Endodermal cell (in vitro differentiated cells): Measurements from ENCODE around the gene KCNMB4. TPM values are rescaled to one million over a fixed set of nuclear protein-coding genes. Genes with fewer than 3 reads are reported as not detected.

ENCODE experiments used
- DNase-seq: peaks from one replicate; pipeline ENCODE4 v3.0.0-alpha.2; 2017
- H3K27ac ChIP-seq: 2 replicates; pipeline ENCODE4 v1.5.1; 2013; ENCODE audit warnings: mild to moderate bottlenecking, low read depth, low read length, moderate library complexity
- H3K27me3 ChIP-seq: 2 replicates; pipeline ENCODE4 v1.6.1; 2013; ENCODE audit warnings: mild to moderate bottlenecking, low read length, moderate library complexity; ENCODE audit not compliant: insufficient read depth, control insufficient read depth, poor library complexity, severe bottlenecking
- H3K36me3 ChIP-seq: 2 replicates; pipeline ENCODE4 v1.7.0; 2013; ENCODE audit warnings: mild to moderate bottlenecking, low read length, moderate library complexity; ENCODE audit not compliant: control insufficient read depth, insufficient read depth
- H3K4me1 ChIP-seq: one replicate; pipeline ENCODE4 v1.7.0; 2013; ENCODE audit warnings: low read length; ENCODE audit not compliant: control insufficient read depth, insufficient read depth
- H3K4me3 ChIP-seq: 2 replicates; pipeline ENCODE4 v1.5.1; 2013; ENCODE audit warnings: mild to moderate bottlenecking, low read length, moderate library complexity
- H3K9ac ChIP-seq: 2 replicates; pipeline ENCODE4 v1.6.1; 2013; ENCODE audit warnings: mild to moderate bottlenecking, low read length, moderate library complexity; ENCODE audit not compliant: poor library complexity, severe bottlenecking; ENCODE audit errors: extremely low read depth
- H3K9me3 ChIP-seq: 2 replicates; pipeline ENCODE4 v1.6.1; 2013; ENCODE audit warnings: mild to moderate bottlenecking, low read length, moderate library complexity; ENCODE audit not compliant: control insufficient read depth
- H3K27ac Mint-ChIP-seq: 2 replicates; pipeline ENCODE4 v1.8.0; 2020; ENCODE audit warnings: mixed read lengths
- H3K27me3 Mint-ChIP-seq: 2 replicates; pipeline ENCODE4 v1.8.0; 2021; ENCODE audit warnings: mild to moderate bottlenecking, mixed read lengths; ENCODE audit not compliant: insufficient read depth
- H3K36me3 Mint-ChIP-seq: 2 replicates; pipeline ENCODE4 v1.8.0; 2020; ENCODE audit warnings: low read depth, mixed read lengths
- H3K4me1 Mint-ChIP-seq: 2 replicates; pipeline ENCODE4 v1.8.0; 2020; ENCODE audit warnings: mixed read lengths
- H3K4me3 Mint-ChIP-seq: 2 replicates; pipeline ENCODE4 v1.8.0; 2020; ENCODE audit warnings: mild to moderate bottlenecking, moderate library complexity, mixed read lengths
- H3K9me3 Mint-ChIP-seq: 2 replicates; pipeline ENCODE4 v1.8.0; 2020; ENCODE audit warnings: mild to moderate bottlenecking, mixed read lengths
- WGBS, 2 experiments: methylation state at CpG; one replicate each; pipeline versions ENCODE4 v1.1.5 to v1.1.7; 2013; ENCODE audit warnings: missing lambda C conversion rate in 2 of 2, mixed read lengths in 1 of 2; ENCODE audit not compliant: insufficient coverage in 1 of 2, insufficient read length in 1 of 2; 5-methylcytosine and 5-hydroxymethylcytosine counted together
- long read RNA-seq, 4 experiments: library from polyadenylated mRNA in 2 of 4; library from RNA in 1 of 4; library from capped mRNA in 1 of 4; stranded (forward) in 3 of 4; unstranded in 1 of 4; transcript quantifications; one replicate each; pipeline ENCODE4 v2.0.0, GENCODE V29; 2020 to 2021; ENCODE audit warnings: inconsistent platforms in 1 of 4
- polyA plus RNA-seq, 2 experiments: library from polyadenylated mRNA; stranded (reverse); fragments of 50-300 nt; gene quantifications; one replicate each; pipeline ENCODE4 v1.2.3, GENCODE V29; 2013
- total RNA-seq, 2 donors: library from RNA; stranded (reverse); fragmentation: NEBNext Ultra II Directional in 1 of 2; extraction: Animal tissue kit (Norgen Biotek cat#: 25700) in 1 of 2; gene quantifications; 2 replicates in 1 of 2; 3 replicates in 1 of 2; pipeline ENCODE4 v1.2.1, GENCODE V29; 2021
- TF ChIP-seq, protein P1 (sequence below): fragments of 200-600 bp; sonication (generic); conservative IDR thresholded peaks from 2 replicates; pipeline ENCODE4 v1.5.0; 2021; ENCODE audit warnings: antibody characterized with exemption, mild to moderate bottlenecking

The KCNMB4 gene, protein sequence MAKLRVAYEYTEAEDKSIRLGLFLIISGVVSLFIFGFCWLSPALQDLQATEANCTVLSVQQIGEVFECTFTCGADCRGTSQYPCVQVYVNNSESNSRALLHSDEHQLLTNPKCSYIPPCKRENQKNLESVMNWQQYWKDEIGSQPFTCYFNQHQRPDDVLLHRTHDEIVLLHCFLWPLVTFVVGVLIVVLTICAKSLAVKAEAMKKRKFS
- 10 to 100 TPM; 11.9 to 13.1 TPM for total RNA-seq
- polyA plus RNA-seq (2013, experiment 1 of 2): 13.5 TPM
- 13.1 TPM for polyA plus RNA-seq (2013, experiment 2 of 2)
- long read RNA-seq, experiment 1, full-length matches to known transcripts: 7 of 12 reads
- long read RNA-seq, experiment 1, partial matches to known transcripts: 0 of 12 reads
- long read RNA-seq, experiment 1, other reads (novel, unspliced or antisense): 5 of 12 reads
- long read RNA-seq, experiment 2, full-length matches to known transcripts: 35 of 44 reads
- long read RNA-seq, experiment 2, partial matches to known transcripts: 0 of 44 reads
- long read RNA-seq, experiment 2, other reads (novel, unspliced or antisense): 9 of 44 reads
- long read RNA-seq, experiment 3, full-length matches to known transcripts: 7 of 10 reads
- long read RNA-seq, experiment 3, partial matches to known transcripts: 0 of 10 reads
- long read RNA-seq, experiment 3, other reads (novel, unspliced or antisense): 3 of 10 reads
- long read RNA-seq, experiment 4, full-length matches to known transcripts: 11 of 14 reads
- long read RNA-seq, experiment 4, partial matches to known transcripts: 0 of 14 reads
- long read RNA-seq, experiment 4, other reads (novel, unspliced or antisense): 3 of 14 reads

DNA sequence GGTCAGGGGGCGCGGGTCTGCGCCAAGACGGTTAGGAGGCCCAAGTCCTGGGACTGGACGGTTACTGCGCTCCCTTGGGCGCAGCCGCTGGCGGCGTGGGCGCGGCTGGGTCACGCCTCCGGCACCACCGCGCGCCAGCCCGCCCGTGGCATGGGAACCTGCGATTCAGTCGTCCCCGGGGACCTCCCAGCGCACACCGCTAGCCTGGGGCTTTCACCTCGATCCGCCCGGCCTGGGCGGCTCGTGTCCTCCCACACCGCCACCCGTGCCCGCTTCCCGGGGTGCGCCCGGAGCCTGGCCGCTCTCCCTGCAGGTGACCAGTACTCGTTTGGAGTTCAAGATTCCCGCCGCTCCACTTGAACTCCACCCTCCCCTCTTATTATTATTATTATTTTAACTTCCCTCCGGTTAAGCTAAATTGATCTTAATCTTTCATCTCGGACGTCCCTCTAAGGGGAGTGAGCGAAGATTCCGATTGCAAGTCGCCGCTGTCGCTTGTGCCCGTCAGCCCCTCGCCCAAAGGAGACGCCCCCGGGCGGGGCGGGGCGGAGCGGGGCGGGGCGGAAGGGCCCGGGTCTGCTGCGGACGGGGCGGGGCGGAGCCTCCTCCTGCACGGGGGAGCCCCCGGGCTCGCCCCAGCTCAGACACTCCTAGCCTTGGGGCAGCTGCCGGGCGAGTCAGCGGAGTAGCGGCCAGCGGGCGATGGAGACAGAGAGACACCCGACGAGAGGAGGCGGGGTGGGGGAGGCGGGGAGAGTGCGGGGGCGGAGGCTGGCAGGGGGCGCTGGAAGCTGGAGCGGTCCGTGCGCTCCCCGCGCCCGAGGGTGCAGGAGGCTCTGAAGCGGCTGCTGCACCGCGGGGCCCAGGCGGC, at the start of gene KCNMB4:
Gene KCNMB4 (plus strand): TSS at position 643 of the 871 bp plus-strand sequence. CDS start 445 bp downstream, outside the sequence.
- peak within 1 kb of the TSS; percentile 90 for H3K27ac Mint-ChIP-seq
- WGBS, 2 experiments: 0% methylated on average over 32 to 87 of the region's 88 CpGs
- H3K9ac ChIP-seq: peak within 1 kb of the TSS; percentile 69

GRCh38 chr12:70317781-70318180, 48.3 kb upstream of the KCNMB4 start:
- 90 to 99% methylated on average over 2 to 3 of the region's 3 CpGs for WGBS, 2 experiments
- no peaks in the 10 kb centered on the region for H3K27me3 Mint-ChIP-seq
- TF ChIP-seq, protein P1, sequence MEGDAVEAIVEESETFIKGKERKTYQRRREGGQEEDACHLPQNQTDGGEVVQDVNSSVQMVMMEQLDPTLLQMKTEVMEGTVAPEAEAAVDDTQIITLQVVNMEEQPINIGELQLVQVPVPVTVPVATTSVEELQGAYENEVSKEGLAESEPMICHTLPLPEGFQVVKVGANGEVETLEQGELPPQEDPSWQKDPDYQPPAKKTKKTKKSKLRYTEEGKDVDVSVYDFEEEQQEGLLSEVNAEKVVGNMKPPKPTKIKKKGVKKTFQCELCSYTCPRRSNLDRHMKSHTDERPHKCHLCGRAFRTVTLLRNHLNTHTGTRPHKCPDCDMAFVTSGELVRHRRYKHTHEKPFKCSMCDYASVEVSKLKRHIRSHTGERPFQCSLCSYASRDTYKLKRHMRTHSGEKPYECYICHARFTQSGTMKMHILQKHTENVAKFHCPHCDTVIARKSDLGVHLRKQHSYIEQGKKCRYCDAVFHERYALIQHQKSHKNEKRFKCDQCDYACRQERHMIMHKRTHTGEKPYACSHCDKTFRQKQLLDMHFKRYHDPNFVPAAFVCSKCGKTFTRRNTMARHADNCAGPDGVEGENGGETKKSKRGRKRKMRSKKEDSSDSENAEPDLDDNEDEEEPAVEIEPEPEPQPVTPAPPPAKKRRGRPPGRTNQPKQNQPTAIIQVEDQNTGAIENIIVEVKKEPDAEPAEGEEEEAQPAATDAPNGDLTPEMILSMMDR: no peak

More for the DNA sequence above, at the start of gene KCNMB4:
- Histone ChIP-seq H3K4me3 (peak within 1 kb of the TSS; percentile 95), H3K36me3 (no peaks in the 10 kb centered on the region), H3K4me1 (no peaks in the 10 kb centered on the region), H3K9me3 (peaks cover 6% of the 10 kb centered on the region), H3K27ac (peak within 1 kb of the TSS; percentile 86), H3K27me3 (peaks cover 6% of the 10 kb centered on the region)
- Mint-ChIP-seq H3K4me1 (peaks cover 8% of the 10 kb centered on the region), H3K36me3 (peaks cover 3% of the 10 kb centered on the region), H3K9me3 (no peaks in the 10 kb centered on the region), H3K4me3 (peak within 1 kb of the TSS; percentile 94), H3K27me3 (peaks cover 16% of the 10 kb centered on the region)
- TF ChIP-seq, protein P1: no peak
- peak; percentile 99 for DNase-seq

DNA sequence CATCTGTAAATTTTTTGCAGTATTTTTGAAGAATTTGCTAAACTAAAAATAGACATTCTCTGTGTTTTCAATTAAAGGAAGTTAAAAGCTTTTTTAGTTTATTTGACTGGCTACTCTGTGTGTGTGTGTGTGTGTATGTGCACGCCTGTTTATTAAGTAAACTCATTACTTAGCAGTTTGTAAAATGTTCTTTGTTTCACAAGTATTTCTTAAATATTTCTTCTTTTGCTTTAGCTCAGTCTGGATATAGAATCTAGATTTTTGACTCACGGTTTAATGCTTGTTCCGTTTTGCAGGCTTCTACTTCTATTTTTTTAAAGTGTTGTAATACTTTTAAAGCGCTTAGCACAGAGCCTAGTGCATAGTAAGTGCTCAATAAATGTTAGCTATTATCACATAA, 46.5 kb upstream of the KCNMB4 start:
- H3K9ac ChIP-seq: no peak overlapping the region
- H3K27ac ChIP-seq: no peak overlapping the region
- peaks cover 9% of the 10 kb centered on the region for H3K36me3 Mint-ChIP-seq
- H3K9me3 ChIP-seq: no peaks in the 10 kb centered on the region
- no peaks in the 10 kb centered on the region for H3K27me3 Mint-ChIP-seq
- no peaks in the 10 kb centered on the region for H3K9me3 Mint-ChIP-seq
- no peaks in the 10 kb centered on the region for H3K4me1 ChIP-seq
- H3K27ac Mint-ChIP-seq: no peak overlapping the region
- peaks cover under 1% of the 10 kb centered on the region for H3K4me1 Mint-ChIP-seq
- H3K4me3 ChIP-seq: no peak overlapping the region
- DNase-seq: no peak
- H3K4me3 Mint-ChIP-seq: no peak overlapping the region
- H3K27me3 ChIP-seq: no peaks in the 10 kb centered on the region
- TF ChIP-seq, protein P1: no peak
- H3K36me3 ChIP-seq: peaks cover 37% of the 10 kb centered on the region
- WGBS, 2 experiments: 0 to 62% methylated on average over 1 to 3 of the region's 4 CpGs

More at GRCh38 chr12:70317781-70318180, 48.3 kb upstream of the KCNMB4 start:
- Histone ChIP-seq H3K4me1 (no peaks in the 10 kb centered on the region), H3K9ac (no peak overlapping the region), H3K9me3 (no peaks in the 10 kb centered on the region), H3K27ac (no peak overlapping the region), H3K36me3 (peaks cover 40% of the 10 kb centered on the region), H3K27me3 (no peaks in the 10 kb centered on the region), H3K4me3 (no peak overlapping the region)
- Mint-ChIP-seq H3K9me3 (no peaks in the 10 kb centered on the region), H3K36me3 (peaks cover 13% of the 10 kb centered on the region), H3K4me1 (no peaks in the 10 kb centered on the region), H3K27ac (no peak overlapping the region), H3K4me3 (no peak overlapping the region)
- no peak for DNase-seq
